IMR-90 (cell line): ENCODE data around the gene EVPL. TPM values are rescaled to one million over a fixed set of nuclear protein-coding genes. Genes with fewer than 3 reads are reported as not detected.

Source experiments
- ATAC-seq: fragments of 200-7000 bp; cut with Tn5 transposase; 2 replicates; pipeline ENCODE4 v1.9.1; 2020; ENCODE audit warnings: low read depth, mild to moderate bottlenecking, moderate library complexity
- BruUV-seq: library from RNA; stranded (reverse); fragments of 400-500 nt; replicated peaks from 2 replicates; lab custom pipeline; 2021; lab: Mats Ljungman, UMichigan
- CTCF ChIA-PET: fragments of 300-600 bp; formaldehyde crosslinking; extraction: SDS; loops from one replicate; lab custom pipeline; 2021; ENCODE audit warnings: antibody characterized with exemption; lab: Yijun Ruan, JAX
- POLR2A ChIA-PET: fragments of 300-600 bp; sonication (Branson Sonifier 250); formaldehyde crosslinking; loops from one replicate; lab custom pipeline; 2022; ENCODE audit warnings: antibody characterized with exemption; ENCODE audit not compliant: unreplicated experiment; lab: Charles Lee
- DNase-seq: peaks from one replicate; pipeline ENCODE4 v3.0.0; 2013
- H2AFZ ChIP-seq: replicated peaks from 2 replicates; pipeline ENCODE3; 2013; ENCODE audit warnings: low read length, mild to moderate bottlenecking; ENCODE audit not compliant: poor library complexity
- H2AK5ac ChIP-seq: 2 replicates; pipeline ENCODE4 v1.6.1; 2013; ENCODE audit warnings: low read depth, low read length, inconsistent platforms
- H2AK9ac ChIP-seq: replicated peaks from 2 replicates; pipeline ENCODE3; 2013; ENCODE audit warnings: mild to moderate bottlenecking, low read depth, low read length, moderate library complexity; ENCODE audit not compliant: poor library complexity
- H2BK120ac ChIP-seq: 2 replicates; pipeline ENCODE4 v1.6.1; 2013; ENCODE audit warnings: low read depth, low read length, inconsistent platforms
- H2BK15ac ChIP-seq: 3 replicates; pipeline ENCODE4 v1.6.1; 2013; ENCODE audit warnings: low read depth, low read length, inconsistent platforms
- H2BK20ac ChIP-seq: 2 replicates; pipeline ENCODE4 v1.6.1; 2013; ENCODE audit warnings: low read depth, mild to moderate bottlenecking, inconsistent platforms, low read length, moderate library complexity
- H2BK5ac ChIP-seq: 2 replicates; pipeline ENCODE4 v1.6.1; 2013; ENCODE audit warnings: mild to moderate bottlenecking, low read depth, low read length, inconsistent platforms; ENCODE audit not compliant: poor library complexity, severe bottlenecking
- H3K14ac ChIP-seq: replicated peaks from 2 replicates; pipeline ENCODE4 v1.6.1; 2013; ENCODE audit warnings: low read depth, low read length, inconsistent platforms
- H3K18ac ChIP-seq: 2 replicates; pipeline ENCODE4 v1.6.1; 2013; ENCODE audit warnings: low read depth, low read length, control low read depth
- H3K23ac ChIP-seq: 2 replicates; pipeline ENCODE4 v1.6.1; 2013; ENCODE audit warnings: low read depth, low read length, inconsistent platforms
- H3K27ac ChIP-seq: 2 replicates; pipeline ENCODE4 v1.5.1; 2013; ENCODE audit warnings: mild to moderate bottlenecking, control low read depth, low read length; ENCODE audit not compliant: insufficient read depth
- H3K27me3 ChIP-seq: 2 replicates; pipeline ENCODE4 v1.6.1; 2013; ENCODE audit warnings: low read length; ENCODE audit not compliant: control insufficient read depth, insufficient read depth
- H3K36me3 ChIP-seq: 2 replicates; pipeline ENCODE4 v1.6.1; 2013; ENCODE audit warnings: low read length, mixed read lengths; ENCODE audit not compliant: control insufficient read depth, insufficient read depth
- H3K4ac ChIP-seq: 2 replicates; pipeline ENCODE4 v1.6.1; 2013; ENCODE audit warnings: low read depth, low read length, inconsistent platforms
- H3K4me1 ChIP-seq: 2 replicates; pipeline ENCODE4 v1.6.1; 2013; ENCODE audit warnings: low read length, mixed read lengths; ENCODE audit not compliant: control insufficient read depth, insufficient read depth
- H3K4me2 ChIP-seq: 2 replicates; pipeline ENCODE4 v1.6.1; 2013; ENCODE audit warnings: low read depth, mild to moderate bottlenecking, control low read depth, low read length, moderate library complexity
- H3K4me3 ChIP-seq: 2 replicates; pipeline ENCODE4 v1.5.1; 2013; ENCODE audit warnings: low read depth, mild to moderate bottlenecking, control low read depth, low read length, moderate library complexity; ENCODE audit not compliant: insufficient read depth
- H3K56ac ChIP-seq: 2 replicates; pipeline ENCODE4 v1.6.1; 2013; ENCODE audit warnings: low read length, inconsistent platforms; ENCODE audit not compliant: insufficient read depth; ENCODE audit errors: extremely low read depth
- H3K79me1 ChIP-seq, 2 experiments: 2 replicates each; pipeline ENCODE4 v1.6.1; 2013; ENCODE audit warnings: low read length in 2 of 2, inconsistent platforms in 1 of 2, low read depth in 1 of 2
- H3K9ac ChIP-seq: 2 replicates; pipeline ENCODE4 v1.6.1; 2013; ENCODE audit warnings: low read depth, low read length, control low read depth
- H3K9me1 ChIP-seq: 2 replicates; pipeline ENCODE4 v1.6.1; 2013; ENCODE audit warnings: low read length, inconsistent platforms; ENCODE audit not compliant: insufficient read depth
- H3K9me3 ChIP-seq: 2 replicates; pipeline ENCODE4 v1.6.1; 2013; ENCODE audit warnings: low read length; ENCODE audit not compliant: control insufficient read depth, insufficient read depth
- H4K20me1 ChIP-seq: 2 replicates; pipeline ENCODE4 v1.6.1; 2013; ENCODE audit warnings: low read length, inconsistent platforms; ENCODE audit not compliant: insufficient read depth
- H4K5ac ChIP-seq: 2 replicates; pipeline ENCODE4 v1.6.1; 2013; ENCODE audit warnings: mild to moderate bottlenecking, low read depth, low read length, control low read depth
- H4K8ac ChIP-seq, 2 experiments: 2 replicates each; pipeline ENCODE4 v1.6.1; 2013; ENCODE audit warnings: low read depth in 2 of 2, low read length in 2 of 2, control low read depth in 1 of 2, inconsistent platforms in 1 of 2
- H4K91ac ChIP-seq: 2 replicates; pipeline ENCODE4 v1.6.1; 2013; ENCODE audit warnings: low read depth, low read length, inconsistent platforms; ENCODE audit not compliant: insufficient read depth
- BHLHE40 ChIP-seq: fragments of 150-350 bp; IDR thresholded peaks from 2 replicates; pipeline ENCODE4 v1.6.1; 2016; ENCODE audit warnings: mild to moderate bottlenecking, low read depth, low read length
- CEBPB ChIP-seq: IDR thresholded peaks from 2 replicates; pipeline ENCODE4 v1.6.1; 2012; ENCODE audit warnings: low read depth, low read length, improper control_type of control experiment
- CHD1 ChIP-seq: IDR thresholded peaks from 2 replicates; pipeline ENCODE4 v1.6.1; 2012; ENCODE audit warnings: low read depth, low read length, improper control_type of control experiment
- CTCF ChIP-seq: conservative IDR thresholded peaks from 2 replicates; pipeline ENCODE4 v1.5.1; 2012; ENCODE audit warnings: mild to moderate bottlenecking, low read depth, low read length, improper control_type of control experiment
- ELK1 ChIP-seq: fragments of 150-350 bp; IDR thresholded peaks from 2 replicates; pipeline ENCODE4 v1.6.1; 2016; ENCODE audit warnings: low read depth, mild to moderate bottlenecking, low read length, moderate library complexity, borderline replicate concordance
- FOS ChIP-seq: fragments of 150-350 bp; IDR thresholded peaks from 2 replicates; pipeline ENCODE4 v1.6.1; 2016; ENCODE audit warnings: low read depth, low read length
- MAFK ChIP-seq: IDR thresholded peaks from 2 replicates; pipeline ENCODE4 v1.6.1; 2012; ENCODE audit warnings: low read depth, low read length, improper control_type of control experiment
- MAZ ChIP-seq: IDR thresholded peaks from 2 replicates; pipeline ENCODE4 v1.6.1; 2012; ENCODE audit warnings: low read depth, mild to moderate bottlenecking, low read length, improper control_type of control experiment, moderate library complexity, borderline replicate concordance
- MXI1 ChIP-seq: IDR thresholded peaks from 2 replicates; pipeline ENCODE4 v1.6.1; 2012; ENCODE audit warnings: low read depth, mild to moderate bottlenecking, low read length, moderate library complexity, borderline replicate concordance
- NFE2L2 ChIP-seq: fragments of 150-350 bp; IDR thresholded peaks from 2 replicates; pipeline ENCODE4 v1.6.1; 2016; ENCODE audit warnings: low read depth, mild to moderate bottlenecking, low read length
- POLR2A ChIP-seq: IDR thresholded peaks from 2 replicates; pipeline ENCODE4 v1.6.1; 2012; ENCODE audit warnings: mild to moderate bottlenecking, low read depth, low read length
- RAD21 ChIP-seq: IDR thresholded peaks from 2 replicates; pipeline ENCODE4 v1.6.1; 2012; ENCODE audit warnings: low read length, improper control_type of control experiment
- RCOR1 ChIP-seq: IDR thresholded peaks from 2 replicates; pipeline ENCODE4 v1.6.1; 2012; ENCODE audit warnings: mild to moderate bottlenecking, low read length, improper control_type of control experiment; ENCODE audit not compliant: insufficient replicate concordance
- RFX5 ChIP-seq: IDR thresholded peaks from 2 replicates; pipeline ENCODE4 v1.8.0; 2012; ENCODE audit warnings: low read depth, mild to moderate bottlenecking, low read length, moderate library complexity
- SMC3 ChIP-seq: fragments of 150-350 bp; IDR thresholded peaks from 2 replicates; pipeline ENCODE4 v1.6.1; 2016; ENCODE audit warnings: low read depth, mild to moderate bottlenecking, antibody characterized with exemption, low read length, moderate library complexity
- USF2 ChIP-seq: fragments of 150-350 bp; IDR thresholded peaks from 2 replicates; pipeline ENCODE4 v1.6.1; 2017; ENCODE audit warnings: mild to moderate bottlenecking, antibody characterized with exemption, low read length, low read depth
- WGBS, 2 experiments: methylation state at CpG; one replicate each; pipeline versions ENCODE4 v1.1.5 to v1.1.7; 2013; ENCODE audit warnings: missing lambda C conversion rate in 2 of 2; ENCODE audit not compliant: insufficient read length in 1 of 2; ENCODE audit errors: extremely low coverage in 2 of 2; 5-methylcytosine and 5-hydroxymethylcytosine counted together
- dilution Hi-C: fragments of 300-500 bp; cut with HindIII; formaldehyde crosslinking; loops from one replicate; pipeline ENCODE4 v1.14.3; 2018; ENCODE audit warnings: low sequenced_read_pairs; ENCODE audit not compliant: unreplicated experiment
- in situ Hi-C: fragments of 300-500 bp; cut with MboI; formaldehyde crosslinking; loops from 3 replicates; pipeline ENCODE4 v1.14.3; 2019; ENCODE audit warnings: low sequenced_read_pairs, inconsistent platforms, mixed read lengths
- intact Hi-C: fragments of 100-400 bp; cut with micrococcal nuclease; formaldehyde crosslinking; loops from 2 replicates; pipeline ENCODE4 v1.10.0; 2022
- polyA plus RNA-seq, 3 experiments: library from polyadenylated mRNA; depleted of rRNA; stranded (reverse); fragments of >200 nt; gene quantifications; 2 replicates each; pipeline ENCODE4 v1.2.3, GENCODE V29; 2012; ENCODE audit warnings: low replicate concordance in 1 of 3
- total RNA-seq: library from RNA; depleted of rRNA; stranded (reverse); fragments of >200 nt; gene quantifications from 2 replicates; pipeline ENCODE4 v1.2.3, GENCODE V29; 2012

The EVPL gene
- total and polyA plus RNA-seq, 2 of the 4 experiments (the other 2 are of a cell fraction), result not detected

GRCh38 chr17:76008208-76008607 lies 18.9 kb downstream of the EVPL start:
- no peak overlapping the region for H2BK20ac ChIP-seq
- no peak overlapping the region for H3K4ac ChIP-seq
- H2BK120ac ChIP-seq, result no peak overlapping the region
- no peak for TF ChIP-seq NFE2L2
- TF ChIP-seq SMC3, result no peak
- TF ChIP-seq USF2, result no peak
- no peak for TF ChIP-seq CHD1
- TF ChIP-seq MXI1, result no peak
- TF ChIP-seq RAD21, result no peak
- TF ChIP-seq MAFK, result no peak
- no peak for TF ChIP-seq RCOR1
- no peak for TF ChIP-seq FOS
- no peak for TF ChIP-seq CEBPB
- TF ChIP-seq ELK1, result no peak
- no peak for TF ChIP-seq POLR2A
- no peak for TF ChIP-seq RFX5
- TF ChIP-seq CTCF, result no peak
- TF ChIP-seq BHLHE40, result no peak
- no peak for TF ChIP-seq MAZ
- H2BK15ac ChIP-seq, result no peak overlapping the region
- H3K23ac ChIP-seq, result no peak overlapping the region
- dilution Hi-C loops, result no loop called here
- H3K79me1 ChIP-seq, result peaks cover 0 to 3% of the 10 kb centered on the region in 2 experiments; a peak in 1 of 4 replicates
- in situ Hi-C loops, result loop anchor here (5.0 kb wide), 1 partner anchor 96 kb away; no protein-coding TSS in a partner anchor
- no peaks in the 10 kb centered on the region for H3K27me3 ChIP-seq
- no peak overlapping the region for H3K4me3 ChIP-seq
- no peak overlapping the region for H3K14ac ChIP-seq
- BruUV-seq, result no TSS peak
- H3K36me3 ChIP-seq, result no peaks in the 10 kb centered on the region
- H3K4me2 ChIP-seq, result no peak overlapping the region
- no peak overlapping the region for H2AK9ac ChIP-seq
- H4K8ac ChIP-seq, result no peak overlapping the region
- no peaks in the 10 kb centered on the region for H3K9me3 ChIP-seq
- peaks cover 7% of the 10 kb centered on the region for H3K4me1 ChIP-seq
- intact Hi-C loops, result loop anchor here (5.0 kb wide), 1 partner anchor 289 kb away; no protein-coding TSS in a partner anchor
- H3K9me1 ChIP-seq, result no peaks in the 10 kb centered on the region
- H4K20me1 ChIP-seq, result no peaks in the 10 kb centered on the region
- no peak overlapping the region for H4K91ac ChIP-seq
- CTCF ChIA-PET, result no interaction called here
- ATAC-seq (no peak), DNase-seq (no peak)
- H2BK5ac ChIP-seq, result no peak overlapping the region
- WGBS, 2 experiments, result 95% methylated on average over 35 of the region's 36 CpGs; no CpG with 5 or more reads in 1 of the 2 experiments
- no peak overlapping the region for H3K18ac ChIP-seq
- H3K9ac ChIP-seq, result no peak overlapping the region
- no peak overlapping the region for H2AFZ ChIP-seq
- H3K27ac ChIP-seq, result no peak overlapping the region
- H3K56ac ChIP-seq, result no peak overlapping the region
- H4K5ac ChIP-seq, result no peak overlapping the region
- POLR2A ChIA-PET, result no interaction called here
- no peak overlapping the region for H2AK5ac ChIP-seq
